ENCODE results near the gene FYN.

FYN gene

DNA sequence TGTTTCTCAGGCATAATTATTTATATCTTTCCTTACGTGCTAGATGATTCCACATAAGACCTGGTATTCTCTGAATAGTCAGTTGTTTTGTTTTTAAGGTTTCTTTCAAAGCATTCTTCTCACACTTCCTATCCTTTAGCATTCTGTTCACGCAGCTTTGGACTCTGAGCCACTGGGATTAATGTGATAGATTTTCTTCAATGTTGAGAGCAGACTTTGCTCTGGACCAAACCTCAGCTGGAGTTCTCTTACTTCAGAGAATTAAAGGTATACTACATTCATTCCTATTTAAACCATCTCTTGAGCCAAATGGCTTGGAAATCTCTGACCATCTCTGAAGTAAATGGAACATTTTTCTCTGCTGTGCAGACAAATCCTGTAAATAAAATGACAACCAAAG, 196.9 kb downstream of the FYN start:
- DNase-seq = no peak

DNA sequence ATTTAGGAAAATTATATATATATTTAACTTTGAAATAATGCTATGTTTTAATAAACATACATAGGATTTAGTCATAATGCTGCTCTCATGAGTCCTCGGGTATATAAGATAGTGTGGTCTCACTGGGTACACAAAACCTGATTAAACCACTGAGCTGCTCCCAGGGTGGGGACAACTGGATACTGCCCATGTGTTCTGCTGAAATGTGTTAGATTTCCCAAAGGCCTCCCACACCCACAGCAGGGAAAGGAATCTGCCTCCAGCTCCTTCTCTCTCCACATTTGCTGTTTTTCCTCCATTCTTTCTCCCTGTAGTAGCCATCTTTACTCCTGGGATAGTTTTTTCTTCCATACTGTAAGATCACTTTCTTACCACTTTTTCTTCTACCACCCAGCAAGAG, 198.4 kb downstream of the FYN start:
- no peak for DNase-seq

DNA sequence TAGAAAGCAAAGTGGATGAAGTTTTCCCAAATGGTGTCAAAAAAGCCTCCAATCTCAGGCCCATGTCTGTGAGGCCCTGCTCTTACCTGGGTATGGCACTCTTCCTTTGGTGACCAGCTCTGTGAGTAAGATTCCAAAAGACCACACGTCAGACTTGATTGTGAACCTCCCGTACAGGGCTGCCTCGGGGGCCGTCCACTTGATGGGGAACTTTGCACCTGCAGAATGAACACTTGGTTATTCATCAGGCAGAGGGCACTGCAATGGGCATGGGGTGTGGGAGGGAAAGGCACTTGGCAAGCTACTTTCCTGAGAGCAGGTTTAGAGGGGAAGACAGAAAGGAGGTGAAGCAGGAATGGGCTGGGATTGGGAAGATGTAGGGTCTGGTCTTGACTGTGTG, 198.8 kb downstream of the FYN start:
- no peak for DNase-seq

DNA sequence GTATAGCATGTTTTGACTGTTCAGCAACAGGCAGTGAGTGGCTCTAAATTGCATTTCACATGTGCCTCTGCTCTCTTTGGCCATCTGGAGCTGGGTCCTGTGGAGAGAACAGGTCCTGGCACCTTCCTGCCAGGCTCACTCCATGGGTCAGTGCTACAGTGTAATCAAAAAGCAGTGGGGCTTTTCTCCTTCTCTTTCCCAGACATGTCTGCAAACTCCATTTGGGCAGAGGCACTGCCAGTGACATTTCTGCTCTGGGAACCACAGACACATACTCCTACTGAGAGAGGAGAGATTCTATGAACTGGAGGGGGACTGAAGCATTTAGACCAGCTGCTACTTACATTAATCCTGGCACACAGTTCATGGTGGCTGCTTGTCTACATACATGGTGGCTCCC, 199.3 kb downstream of the FYN start:
- no peak for DNase-seq

DNA sequence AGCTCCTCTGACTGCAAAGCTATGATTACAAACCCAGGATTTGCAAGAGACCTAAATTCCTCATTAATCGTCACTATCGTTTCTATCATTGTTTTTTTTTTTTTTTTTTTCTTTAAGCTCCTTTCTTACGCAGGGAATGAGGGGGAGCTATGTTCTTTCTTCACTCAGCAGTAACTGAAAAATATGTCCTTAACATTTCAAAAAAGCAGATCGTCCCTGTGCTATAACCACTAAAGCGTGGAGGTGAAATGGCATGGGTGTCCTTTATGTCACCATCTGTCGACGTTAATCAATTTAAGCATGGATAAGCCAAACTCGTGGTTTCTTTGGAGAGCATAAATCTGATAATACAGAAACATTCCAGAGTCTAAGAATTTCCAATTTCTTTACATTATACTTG, 199.7 kb downstream of the FYN start:
- DNase-seq = no peak

DNA sequence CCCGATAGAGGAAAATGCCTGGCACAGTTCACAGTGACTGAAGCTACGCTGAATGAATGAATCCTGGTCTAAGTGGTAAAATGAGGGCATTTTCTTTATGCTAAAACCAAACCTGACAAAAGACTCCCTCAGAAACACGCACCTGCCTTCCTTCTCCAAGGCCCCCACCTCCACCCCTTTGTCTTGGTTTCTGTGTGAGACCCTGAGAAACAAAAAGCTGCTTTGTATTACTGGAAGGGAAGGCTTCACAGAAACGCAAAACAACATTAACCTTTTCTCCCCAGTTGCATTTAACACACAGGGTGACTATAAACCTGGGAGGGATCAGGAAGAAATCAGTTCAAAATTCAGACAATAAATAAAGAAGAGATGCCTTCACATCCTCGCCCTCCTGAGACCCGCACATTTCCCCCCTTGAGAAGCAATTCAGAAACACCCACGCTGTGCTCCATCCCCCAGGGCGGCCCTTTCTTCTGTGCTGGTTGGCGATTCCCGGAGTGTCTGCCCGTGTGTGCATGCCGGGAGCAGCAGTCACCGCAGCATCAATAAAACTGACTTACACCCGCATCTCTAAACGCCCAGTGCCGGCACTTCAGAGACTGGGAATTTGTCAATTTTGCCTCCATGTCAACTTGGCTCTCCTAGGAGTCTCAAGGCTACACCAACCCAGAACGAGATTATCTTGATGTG, 200.3 kb downstream of the FYN start:
- no peak for DNase-seq

DNA sequence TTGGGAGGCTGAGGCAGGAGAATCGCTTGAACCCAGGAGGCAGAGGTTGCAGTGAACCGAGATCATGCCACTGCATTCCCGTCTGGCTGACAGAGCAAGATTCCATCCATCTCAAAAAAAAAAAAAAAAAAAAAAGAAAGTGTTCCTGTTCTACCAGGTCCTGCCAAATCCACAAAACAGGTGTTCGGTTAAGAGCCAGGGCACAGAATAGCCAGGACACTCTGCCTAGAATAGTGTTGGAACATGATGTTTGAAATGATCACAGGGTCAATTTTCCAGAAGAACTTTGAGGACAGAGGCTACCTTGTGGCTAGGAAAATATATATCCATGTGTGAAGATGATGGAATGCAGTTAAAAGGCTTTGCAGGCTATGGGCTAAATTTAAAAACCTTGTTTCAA, 203.9 kb downstream of the FYN start:
- DNase-seq = no peak

DNA sequence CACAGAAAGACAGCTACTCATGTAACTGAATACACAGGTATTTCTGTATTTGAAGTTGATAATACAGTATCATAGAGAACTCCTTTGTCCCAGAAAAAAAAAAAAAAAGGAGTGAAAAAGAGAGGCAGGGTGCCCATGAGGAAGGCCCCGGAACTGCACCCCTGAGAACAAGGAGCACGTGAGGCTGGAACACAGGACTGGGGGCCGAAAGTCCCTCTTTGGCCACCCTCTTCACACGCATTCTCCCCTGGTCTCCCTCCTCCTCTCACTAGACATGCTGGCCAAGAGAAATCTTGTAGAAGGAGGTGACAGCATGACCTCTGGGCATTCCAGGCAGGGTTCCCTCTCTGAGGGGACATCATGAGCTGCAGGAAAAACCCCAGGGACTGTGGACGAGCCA, 204.8 kb downstream of the FYN start:
- DNase-seq = no peak

DNA sequence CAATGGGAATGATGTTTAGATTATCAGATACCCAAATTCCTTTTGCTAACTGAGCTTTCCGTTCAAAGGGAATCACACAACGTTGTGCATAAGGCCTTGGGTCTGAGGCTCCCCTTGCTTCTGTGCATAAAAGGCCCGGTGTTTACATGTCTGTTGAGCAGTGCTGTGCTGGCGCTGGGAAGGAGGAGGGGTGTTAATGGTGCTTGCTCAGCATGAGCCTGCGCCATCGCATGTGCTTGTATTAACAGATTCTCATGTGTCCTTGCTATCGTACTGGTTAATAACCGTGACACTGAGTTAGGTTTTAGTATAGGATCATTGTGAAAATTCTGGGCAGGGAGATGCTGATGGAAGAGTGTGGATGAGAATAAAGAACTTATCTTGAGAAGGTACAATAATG, 205.3 kb downstream of the FYN start:
- no peak for DNase-seq

DNA sequence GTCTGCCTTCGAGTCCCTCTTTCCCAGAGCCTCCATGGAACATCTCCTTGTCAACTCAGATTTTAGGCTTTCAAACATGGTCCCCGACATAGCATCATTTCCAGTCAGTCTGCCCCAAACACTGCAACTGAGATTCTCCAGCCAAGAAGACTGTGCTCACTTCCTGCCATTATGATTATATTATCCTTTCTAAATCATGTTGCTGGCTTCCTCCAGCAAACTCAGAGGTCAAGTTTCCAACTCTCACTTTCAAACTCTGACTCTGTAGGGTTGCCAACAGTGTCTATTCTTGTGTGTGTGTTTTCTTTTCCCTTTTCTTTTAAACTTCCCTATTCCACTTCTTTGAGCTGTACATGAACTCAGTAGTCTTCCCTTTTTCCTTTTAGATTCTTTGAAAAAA, 206.4 kb downstream of the FYN start:
- no peak for DNase-seq

DNA sequence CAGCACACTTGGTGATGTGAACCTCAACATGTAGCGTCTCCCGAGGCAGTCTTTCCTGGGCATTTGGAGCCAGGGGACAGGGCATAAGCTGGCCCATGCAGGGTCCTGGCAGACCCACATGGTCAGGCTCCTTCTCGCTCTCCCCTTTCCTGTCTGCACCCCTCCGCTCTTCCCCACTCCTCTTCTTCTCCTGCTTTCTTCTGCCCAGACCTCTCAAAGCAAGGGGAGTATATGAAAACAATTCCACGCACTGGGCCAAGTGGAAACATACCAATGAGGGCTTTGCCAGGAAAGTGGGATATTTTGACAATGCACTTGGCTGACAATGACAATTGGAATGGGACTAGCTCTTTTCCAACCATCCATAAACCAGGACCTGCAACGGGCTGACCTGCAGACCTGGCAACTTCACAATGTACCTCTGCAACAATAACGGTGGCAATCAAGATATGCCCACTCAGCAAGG, 208.7 kb downstream of the FYN start:
- no peak for DNase-seq

DNA sequence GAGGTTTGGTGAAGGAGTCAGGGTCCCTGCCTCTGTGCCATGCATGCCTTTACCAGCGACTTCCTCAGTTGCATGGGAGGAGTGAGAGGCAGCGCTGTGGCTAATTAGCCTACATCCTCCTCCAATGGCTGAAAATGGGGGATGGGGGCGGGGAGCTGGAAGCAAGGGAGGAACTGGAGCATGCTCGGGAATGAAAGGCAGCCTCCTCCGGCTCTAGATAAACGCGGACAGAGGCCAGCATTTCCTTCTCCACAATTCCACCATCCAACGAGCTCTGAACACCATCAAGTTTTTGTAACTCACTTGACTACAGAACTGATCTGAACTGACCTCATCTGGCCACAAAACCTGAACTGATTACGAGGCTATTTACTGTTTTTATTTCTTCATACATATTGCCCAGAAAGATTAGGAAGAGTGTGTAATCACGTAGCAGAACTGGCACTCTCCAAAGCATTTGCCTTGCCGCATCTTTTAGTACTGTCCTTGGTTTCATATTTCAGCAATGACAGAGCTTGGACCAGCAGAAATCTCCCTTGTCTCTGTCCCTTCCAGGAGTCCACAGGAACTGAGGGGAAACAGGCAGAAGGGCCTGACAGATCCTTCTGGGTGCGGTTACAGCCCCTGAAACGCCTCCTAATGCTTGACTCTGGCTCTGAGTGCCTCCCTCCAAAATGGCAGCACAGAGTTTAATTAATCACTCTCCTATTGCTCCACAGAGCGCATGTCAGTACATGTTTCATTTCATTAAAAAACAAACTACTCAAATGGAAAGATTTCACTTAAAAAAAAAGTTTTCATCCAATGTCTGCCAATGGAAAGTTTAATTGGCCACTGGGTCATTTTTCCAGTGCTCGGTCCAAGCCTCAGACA, 209.3 kb downstream of the FYN start:
- no peak for DNase-seq

DNA sequence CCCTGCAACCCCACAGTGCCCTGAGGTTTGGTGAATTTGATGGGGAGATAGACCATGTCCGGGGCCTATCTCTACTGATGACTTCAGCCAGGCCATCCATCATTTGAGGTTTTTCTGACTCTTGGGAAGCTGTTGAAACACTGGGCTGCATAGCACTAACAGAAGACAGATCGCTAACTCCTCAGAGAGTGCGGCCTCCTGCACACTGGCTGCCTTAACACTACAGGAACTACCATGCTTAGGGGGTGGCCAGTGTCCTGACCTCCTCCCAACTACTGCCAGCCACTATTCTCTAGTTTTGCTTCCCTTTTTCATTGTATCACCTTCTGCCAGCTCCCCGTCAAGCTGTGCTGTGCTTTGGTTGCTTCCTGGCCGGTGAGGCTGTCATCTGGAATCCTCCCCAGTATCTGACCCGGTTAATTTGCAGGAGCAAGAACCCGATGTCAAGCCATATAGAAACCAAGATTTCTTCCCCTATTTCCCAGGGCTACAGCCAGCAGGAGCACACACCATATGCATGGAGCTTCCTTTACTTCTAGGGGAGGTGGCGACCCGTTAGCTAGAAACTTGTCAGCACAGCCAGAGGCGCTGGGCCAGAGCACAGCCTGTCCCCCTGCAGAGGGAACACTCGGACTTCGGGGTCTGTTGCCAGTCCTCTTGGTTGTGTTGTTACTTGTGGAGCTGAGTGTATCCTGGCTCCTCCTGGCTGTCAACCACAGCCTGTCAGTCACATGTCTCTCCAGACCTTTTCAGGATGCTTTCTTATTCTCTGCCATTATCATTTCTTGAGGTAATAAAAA, 210.3 kb downstream of the FYN start:
- DNase-seq = no peak

DNA sequence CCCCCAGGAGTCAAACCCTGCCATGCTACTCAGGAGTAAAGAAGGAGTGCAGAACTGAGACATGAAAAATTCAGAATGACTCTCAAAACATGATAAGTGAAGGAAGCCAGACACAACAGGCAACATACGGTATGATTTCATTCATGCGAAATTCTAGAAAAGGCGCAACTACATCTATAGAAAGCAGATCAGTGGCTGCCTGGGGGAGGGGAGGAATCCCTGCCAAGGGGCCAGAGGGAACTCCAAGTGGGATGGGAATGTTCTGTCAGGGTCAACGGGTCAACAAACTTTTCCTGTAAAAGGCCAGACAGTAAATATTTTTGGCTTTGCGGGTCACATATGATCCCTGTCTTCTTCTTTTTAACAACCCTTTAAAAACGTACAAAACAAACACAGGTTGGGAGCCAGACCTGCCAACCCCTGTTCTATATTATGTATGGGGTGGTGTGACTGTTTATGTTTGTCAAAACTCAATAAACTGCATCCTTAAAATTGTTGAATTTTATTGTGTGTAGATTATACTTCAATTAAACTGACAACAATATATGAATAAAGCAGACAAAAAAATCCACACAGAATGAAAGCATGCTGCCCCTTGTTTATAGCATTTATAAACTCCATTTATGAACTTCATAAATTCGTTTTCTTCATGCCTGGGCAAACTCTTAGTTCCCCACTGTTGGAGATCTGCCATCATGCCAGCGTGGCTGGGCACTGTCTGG, 211.0 kb downstream of the FYN start:
- no peak for DNase-seq

DNA sequence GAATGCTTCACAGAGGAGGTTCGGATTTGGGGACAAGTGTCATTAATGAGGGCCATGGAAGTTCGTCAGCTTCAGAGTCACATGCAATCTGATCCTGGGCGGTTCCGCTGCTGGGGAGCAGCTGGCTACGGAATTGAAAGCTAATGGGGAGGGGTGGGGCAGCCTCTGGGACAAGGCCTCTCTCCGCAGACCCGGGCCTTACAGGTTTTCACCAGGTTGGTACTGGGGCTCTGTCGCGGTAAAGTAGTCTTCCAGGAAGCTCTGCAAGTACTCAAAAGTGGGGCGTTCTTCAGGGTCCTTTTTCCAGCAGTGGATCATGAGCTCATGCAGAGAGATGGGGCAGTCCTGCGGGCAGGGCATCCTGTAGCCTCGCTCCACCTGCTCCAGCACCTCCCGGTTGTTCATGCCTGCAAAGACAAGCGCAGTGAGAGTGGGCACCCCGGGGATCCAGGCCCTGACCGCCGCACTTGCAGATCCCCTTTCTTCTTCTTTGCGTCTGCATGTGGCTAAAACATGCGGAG, 211.7 kb downstream of the FYN start:
- peak; percentile 60 for DNase-seq

DNA sequence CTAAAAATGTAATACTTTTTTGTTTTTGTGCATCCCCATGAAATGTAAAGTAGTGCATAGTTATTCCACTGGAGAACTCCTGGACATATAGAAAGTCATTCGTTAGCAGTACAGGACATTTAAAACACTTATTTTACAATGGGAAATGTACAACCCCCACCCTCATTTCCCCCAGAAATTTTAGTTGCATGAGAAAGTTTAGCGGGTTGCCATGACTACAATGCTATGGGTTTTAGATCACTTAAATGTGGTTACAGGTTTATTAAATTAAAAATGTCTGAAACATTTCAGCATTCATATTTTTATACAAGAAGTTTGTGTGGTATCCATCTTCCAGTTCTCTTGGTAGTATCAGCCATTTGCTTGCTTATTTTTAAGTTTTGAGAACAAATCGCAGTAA, 212.7 kb downstream of the FYN start:
- no peak for DNase-seq

DNA sequence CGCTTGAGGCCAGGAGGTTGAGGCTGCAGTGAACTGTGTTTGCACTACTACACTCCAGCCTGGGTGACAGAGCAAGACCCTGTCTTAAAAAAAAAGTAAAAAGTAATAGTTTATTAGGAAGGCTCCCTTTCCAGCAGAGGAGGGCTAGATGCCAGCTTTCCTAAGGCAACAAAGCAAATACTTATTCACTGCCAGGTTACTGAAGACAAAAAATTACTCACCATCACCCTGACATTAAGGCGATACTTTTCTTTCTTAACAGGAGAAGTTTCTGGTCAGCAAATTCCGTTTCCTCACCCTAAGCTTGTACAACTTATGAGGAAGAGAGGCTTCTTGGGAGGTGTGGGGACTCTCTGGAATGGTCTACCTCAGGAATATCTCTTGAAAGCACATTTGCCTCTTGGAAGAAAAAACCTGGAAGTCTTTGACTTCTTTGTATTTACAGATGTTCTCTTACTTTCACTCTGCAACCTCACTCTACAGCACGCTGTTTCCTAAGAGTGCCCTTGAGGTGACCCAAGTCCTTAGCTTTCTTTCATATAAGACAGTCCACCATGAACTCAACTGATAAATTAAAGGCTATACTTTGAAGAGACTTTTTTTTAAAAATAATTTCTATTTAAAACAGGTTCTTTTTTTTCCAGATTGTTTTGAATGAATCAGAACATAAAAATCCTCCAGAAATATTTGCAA, 214.6 kb downstream of the FYN start:
- no peak for DNase-seq

DNA sequence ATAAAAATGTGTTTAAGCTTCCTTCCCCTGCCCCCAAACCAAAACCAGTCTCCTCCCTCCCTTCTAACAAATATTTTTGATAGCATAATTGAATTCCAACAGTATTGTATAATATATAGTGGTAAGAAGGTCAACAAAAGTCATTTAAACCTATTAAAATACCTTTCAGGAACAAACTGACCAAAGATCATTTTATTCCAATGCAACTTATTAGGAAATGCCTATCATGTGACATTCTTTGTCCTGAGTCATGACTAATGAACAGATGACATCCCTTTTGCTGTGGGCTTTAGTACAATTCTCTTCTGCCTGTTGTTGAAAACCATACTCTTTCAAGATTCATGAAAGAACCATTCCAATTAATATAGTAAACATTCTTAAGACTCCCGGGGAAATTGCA, 216.1 kb downstream of the FYN start:
- DNase-seq = no peak

DNA sequence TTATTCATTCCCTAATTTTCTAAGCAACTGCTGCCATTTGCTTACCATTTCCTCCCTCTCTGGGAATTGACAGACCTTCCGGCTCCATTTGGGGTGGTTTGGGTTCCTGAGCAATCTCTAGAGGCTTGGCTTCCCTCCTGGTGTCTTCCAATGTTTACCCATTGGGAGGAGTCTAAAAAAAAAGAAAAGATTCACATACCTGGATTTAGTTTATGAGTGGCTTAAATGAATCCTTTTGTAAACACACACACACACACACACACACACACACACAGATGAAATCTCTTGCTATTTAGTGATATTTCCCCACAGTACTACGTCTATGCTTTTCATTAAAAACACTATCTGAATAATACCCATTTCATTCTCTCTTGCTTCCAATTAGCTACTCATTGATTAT, 219.3 kb downstream of the FYN start:
- DNase-seq = peak; percentile 10

DNA sequence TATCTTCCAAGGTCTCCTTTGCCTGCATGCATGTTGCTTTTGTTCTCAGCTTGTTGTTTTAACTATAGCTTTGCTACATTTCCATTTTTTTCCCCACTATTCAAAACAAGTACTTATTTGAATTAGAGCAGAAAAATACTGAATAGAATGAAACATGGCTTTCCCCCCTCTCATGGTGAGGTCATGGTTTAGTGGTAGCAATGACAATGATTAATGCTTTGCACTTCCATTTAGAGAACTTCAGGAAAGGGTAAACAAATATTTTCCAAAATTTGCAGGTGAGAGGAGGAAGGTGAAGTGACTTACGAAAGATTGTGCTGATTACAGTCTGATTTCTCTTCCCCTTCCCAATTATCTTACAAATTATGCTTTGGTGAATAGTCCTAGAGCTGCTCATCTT, 219.8 kb downstream of the FYN start:
- DNase-seq = peak; percentile 14

DNA sequence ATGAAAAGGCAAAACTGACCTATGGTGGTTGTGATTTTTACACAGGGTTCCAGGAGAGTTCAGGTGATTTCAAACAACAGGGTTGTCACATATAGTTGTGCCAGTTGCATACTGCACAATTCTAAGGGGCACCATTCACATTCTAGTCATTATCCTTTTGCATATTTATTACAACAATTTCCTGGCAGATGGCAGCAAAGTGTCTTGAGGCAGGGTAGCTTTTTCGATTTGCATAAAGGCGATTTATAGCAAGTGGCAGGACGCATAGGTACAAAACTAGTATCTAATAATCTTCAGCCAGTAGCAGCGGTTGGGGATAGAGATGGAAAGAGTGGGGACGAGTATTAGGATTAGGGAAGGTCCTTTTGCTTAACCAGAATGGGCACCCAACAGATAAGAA, 221.1 kb downstream of the FYN start:
- no peak for DNase-seq

Measured in DMS79 (cell line).